Measurements from ENCODE around the gene TNFRSF1A. TPM values are rescaled to one million over a fixed set of nuclear protein-coding genes. Genes with fewer than 3 reads are reported as not detected.

The TNFRSF1A gene
- total RNA-seq, 1 experiment from 2014 or later, result 79.0 TPM

- H3K4me1 Mint-ChIP-seq (ENCODE audit: low read depth, unreplicated experiment), result peaks cover 15% of the 10 kb centered on the region
- H3K27me3 Mint-ChIP-seq (ENCODE audit: insufficient read depth, unreplicated experiment), result no peaks in the 10 kb centered on the region
- BruUV-seq (replicated peaks), result no TSS peak
- ChIA-PET POLR2A (interaction anchor here (0.7 to 2.6 kb wide), 7 partner anchors 9 to 110 kb away, joined by 3 to 38 read pairs (median 8); partner anchors contain the start of genes MRPL51, SCNN1A and VAMP1), CTCF (interaction anchor here (1.2 to 2.3 kb wide), 9 partner anchors 9 to 82 kb away, joined by 4 to 17 read pairs (median 8); partner anchors contain the start of gene TAPBPL)
- H3K4me3 Mint-ChIP-seq (ENCODE audit: unreplicated experiment), result peak overlapping the region; percentile 96
- peak overlapping the region; percentile 92 for H3K27ac Mint-ChIP-seq (ENCODE audit: unreplicated experiment)
- Histone ChIP-seq H3K4me1 (peaks cover 28% of the 10 kb centered on the region), H3K9me3 (no peaks in the 10 kb centered on the region), H3K27me3 (replicated peaks; ENCODE audit: control insufficient read depth, insufficient read depth, low read length) (no peaks in the 10 kb centered on the region), H3K4me3 (ENCODE audit: low read depth, low read length) (peak overlapping the region; percentile 92; the same call in 1 of the 2 replicates), H3K36me3 (ENCODE audit: control insufficient read depth, insufficient read depth, low read length) (peaks cover 8% of the 10 kb centered on the region)
- H3K36me3 Mint-ChIP-seq (ENCODE audit: insufficient read depth, unreplicated experiment), result peaks cover 44% of the 10 kb centered on the region
- intact Hi-C loops (cut with micrococcal nuclease; ENCODE audit: unreplicated experiment), result no loop called here
- H3K9me3 Mint-ChIP-seq (ENCODE audit: unreplicated experiment), result no peaks in the 10 kb centered on the region
- no peak for TF ChIP-seq CTCF (IDR thresholded peaks at IDR 0.05; ENCODE audit: insufficient read depth in 1 of 2, low read depth in 1 of 2, low read length in 1 of 2, severe bottlenecking in 1 of 2, unreplicated experiment in 1 of 2)
- DNase-seq, result no peak
These were observed 41.1 kb upstream of the TNFRSF1A start for GRCh38 chr12:6382982-6383381.

GRCh38 chr12:6382371-6382770 lies 40.5 kb upstream of the TNFRSF1A start:
- Histone ChIP-seq H3K27me3 (replicated peaks; ENCODE audit: control insufficient read depth, insufficient read depth, low read length) (no peaks in the 10 kb centered on the region), H3K4me3 (ENCODE audit: low read depth, low read length) (no peak overlapping the region), H3K9me3 (no peaks in the 10 kb centered on the region), H3K36me3 (ENCODE audit: control insufficient read depth, insufficient read depth, low read length) (peaks cover 2% of the 10 kb centered on the region; the same call in 1 of the 2 replicates), H3K4me1 (peaks cover 34% of the 10 kb centered on the region)
- Mint-ChIP-seq H3K27ac (ENCODE audit: unreplicated experiment) (peak overlapping the region; percentile 92), H3K36me3 (ENCODE audit: insufficient read depth, unreplicated experiment) (peaks cover 38% of the 10 kb centered on the region), H3K4me1 (ENCODE audit: low read depth, unreplicated experiment) (peaks cover 19% of the 10 kb centered on the region), H3K4me3 (ENCODE audit: unreplicated experiment) (peak overlapping the region; percentile 96), H3K9me3 (ENCODE audit: unreplicated experiment) (no peaks in the 10 kb centered on the region), H3K27me3 (ENCODE audit: insufficient read depth, unreplicated experiment) (no peaks in the 10 kb centered on the region)
- intact Hi-C loops (cut with micrococcal nuclease; ENCODE audit: unreplicated experiment), result no loop called here
- BruUV-seq (replicated peaks), result no TSS peak
- TF ChIP-seq CTCF (IDR thresholded peaks at IDR 0.05; ENCODE audit: insufficient read depth in 1 of 2, low read depth in 1 of 2, low read length in 1 of 2, severe bottlenecking in 1 of 2, unreplicated experiment in 1 of 2), result no peak
- no peak for DNase-seq
- CTCF ChIA-PET, result interaction anchor here (0.6 to 2.3 kb wide), 2 partner anchors 11 to 19 kb away, joined by 3 to 17 read pairs; no protein-coding TSS in a partner anchor
- POLR2A ChIA-PET, result interaction anchor here (2.6 kb wide), 1 partner anchor 8 kb away, joined by 16 read pairs; the partner anchor contains the start of gene SCNN1A

GRCh38 chr12:6380141-6381121 lies 38.6 kb upstream of the TNFRSF1A start:
- H3K27me3 ChIP-seq (replicated peaks; ENCODE audit: control insufficient read depth, insufficient read depth, low read length), result no peaks in the 10 kb centered on the region
- H3K4me3 ChIP-seq (ENCODE audit: low read depth, low read length), result no peak overlapping the region
- no peak for TF ChIP-seq CTCF (IDR thresholded peaks at IDR 0.05; ENCODE audit: insufficient read depth in 1 of 2, low read depth in 1 of 2, low read length in 1 of 2, severe bottlenecking in 1 of 2, unreplicated experiment in 1 of 2)
- ChIA-PET POLR2A (interaction anchor here (0.5 kb wide), 1 partner anchor 154 kb away, joined by 3 read pairs; the partner anchor contains the start of gene GAPDH), CTCF (interaction anchor here (0.7 kb wide), 1 partner anchor 10 kb away, joined by 4 read pairs; no protein-coding TSS in a partner anchor)
- Mint-ChIP-seq H3K4me1 (ENCODE audit: low read depth, unreplicated experiment) (peaks cover 34% of the 10 kb centered on the region), H3K9me3 (ENCODE audit: unreplicated experiment) (no peaks in the 10 kb centered on the region), H3K4me3 (ENCODE audit: unreplicated experiment) (no peak overlapping the region), H3K27ac (ENCODE audit: unreplicated experiment) (no peak overlapping the region), H3K36me3 (ENCODE audit: insufficient read depth, unreplicated experiment) (peaks cover 22% of the 10 kb centered on the region), H3K27me3 (ENCODE audit: insufficient read depth, unreplicated experiment) (no peaks in the 10 kb centered on the region)
- BruUV-seq (replicated peaks), result no TSS peak
- no peaks in the 10 kb centered on the region for H3K9me3 ChIP-seq
- intact Hi-C loops (cut with micrococcal nuclease; ENCODE audit: unreplicated experiment), result no loop called here
- DNase-seq, result no peak
- H3K36me3 ChIP-seq (ENCODE audit: control insufficient read depth, insufficient read depth, low read length), result no peaks in the 10 kb centered on the region
- peaks cover 53% of the 10 kb centered on the region for H3K4me1 ChIP-seq

Measured in Caco-2 (cell line).